Measurements from ENCODE around the gene SLC4A5.
"Not testable (repeated sequence)": the region's sequence is repeated elsewhere in the genome, so short reads cannot be mapped to it uniquely, and the experiment has no call there.

Gene SLC4A5

GRCh38 chr2:74264281-74264680 is 78.9 kb downstream of the SLC4A5 start:
- no peak for DNase-seq (ENCODE audit: low spot score)

DNA sequence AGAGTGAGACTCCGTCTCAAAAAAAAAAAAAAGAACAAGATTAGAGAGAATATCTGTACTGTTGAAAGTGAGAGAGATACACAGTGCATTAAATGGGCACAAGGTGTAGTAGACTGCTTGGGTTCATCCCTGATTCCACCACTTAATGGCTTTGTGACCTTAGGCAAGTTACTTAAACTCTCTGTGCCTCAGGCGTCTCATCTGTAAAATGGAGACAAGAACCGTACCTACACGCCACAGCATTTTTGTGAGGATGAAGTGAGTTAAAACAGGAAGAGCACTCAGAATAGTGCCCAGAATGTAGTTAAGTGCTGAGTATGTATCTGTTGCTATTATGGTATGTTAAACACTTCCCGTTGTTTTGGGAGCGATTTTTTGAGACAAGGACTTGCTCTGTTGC is 80.5 kb downstream of the SLC4A5 start:
- no peak for DNase-seq (ENCODE audit: low spot score)

DNA sequence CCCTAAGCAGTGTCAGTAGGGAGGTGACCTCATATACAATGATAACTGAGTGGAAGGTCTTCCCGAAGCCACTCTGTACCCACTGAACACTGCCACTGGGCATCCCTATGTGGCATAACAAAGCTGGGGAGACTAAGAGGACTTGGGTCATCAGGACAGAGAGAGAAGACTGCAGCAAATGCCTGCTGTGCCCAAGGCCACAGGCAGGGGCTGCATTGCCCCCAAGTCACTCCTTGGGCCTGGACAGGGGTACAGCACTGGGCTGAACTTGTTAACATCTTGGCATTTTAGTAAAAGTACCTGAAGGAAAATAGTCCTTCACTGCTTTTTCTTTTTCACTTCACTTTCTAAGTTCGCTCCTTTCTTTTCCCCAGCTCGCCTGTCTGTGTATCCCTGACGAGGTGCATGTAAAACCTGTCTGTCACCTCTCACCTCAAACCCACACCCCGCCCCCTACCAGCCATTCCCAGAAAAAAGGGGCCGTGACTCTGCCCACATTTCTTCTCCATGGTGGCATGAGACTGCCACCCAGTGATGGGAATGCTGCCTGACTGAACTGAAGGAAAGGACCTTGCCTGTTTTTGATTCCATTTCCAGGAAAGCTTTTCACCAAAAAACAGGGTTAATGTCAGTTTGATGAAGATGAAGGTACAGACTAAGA is 81.9 kb downstream of the SLC4A5 start:
- DNase-seq (ENCODE audit: low spot score), result no peak

GRCh38 chr2:74260495-74260894 is 82.7 kb downstream of the SLC4A5 start:
- DNase-seq (ENCODE audit: low spot score), result no peak

DNA sequence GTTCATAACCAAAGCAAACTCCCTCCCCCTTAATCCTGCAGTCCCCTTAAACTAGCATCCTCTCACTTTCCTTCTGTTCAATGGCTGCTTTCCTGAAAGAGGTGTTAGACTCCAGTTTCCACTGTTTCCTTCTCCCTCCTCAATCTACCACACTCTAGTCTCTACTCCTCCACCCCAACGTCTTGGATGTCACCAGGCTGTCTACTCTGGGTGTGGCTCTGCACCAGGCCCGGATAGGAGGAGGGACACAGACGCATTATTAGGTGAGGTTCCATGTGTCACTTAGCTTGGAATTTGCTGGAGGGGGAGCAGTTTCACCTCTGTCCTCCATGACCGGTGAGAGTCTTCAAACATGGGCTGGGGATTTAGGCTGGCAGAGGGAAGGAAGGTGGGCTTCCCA is 83.5 kb downstream of the SLC4A5 start:
- DNase-seq (ENCODE audit: low spot score), result no peak

DNA sequence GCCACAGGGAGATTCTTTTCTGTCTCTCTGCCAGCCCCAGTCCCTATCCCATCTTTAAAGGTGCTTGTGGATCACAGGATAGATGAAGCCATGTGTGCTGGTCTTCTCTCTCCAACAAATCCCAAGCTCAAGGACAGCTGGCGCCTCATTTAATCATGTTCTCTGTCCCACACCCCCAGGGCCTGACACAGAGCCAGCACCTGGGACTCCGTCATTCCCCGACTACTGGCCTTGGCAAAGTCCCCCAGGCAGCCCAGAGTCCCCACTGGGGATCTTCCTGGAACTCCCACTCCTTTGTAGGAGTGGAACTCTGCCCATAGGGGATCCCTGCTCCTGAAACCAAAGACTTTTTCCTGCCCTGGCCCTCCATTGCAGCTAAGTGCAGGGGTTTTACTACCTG is 84.0 kb downstream of the SLC4A5 start:
- no peak for DNase-seq (ENCODE audit: low spot score)

DNA sequence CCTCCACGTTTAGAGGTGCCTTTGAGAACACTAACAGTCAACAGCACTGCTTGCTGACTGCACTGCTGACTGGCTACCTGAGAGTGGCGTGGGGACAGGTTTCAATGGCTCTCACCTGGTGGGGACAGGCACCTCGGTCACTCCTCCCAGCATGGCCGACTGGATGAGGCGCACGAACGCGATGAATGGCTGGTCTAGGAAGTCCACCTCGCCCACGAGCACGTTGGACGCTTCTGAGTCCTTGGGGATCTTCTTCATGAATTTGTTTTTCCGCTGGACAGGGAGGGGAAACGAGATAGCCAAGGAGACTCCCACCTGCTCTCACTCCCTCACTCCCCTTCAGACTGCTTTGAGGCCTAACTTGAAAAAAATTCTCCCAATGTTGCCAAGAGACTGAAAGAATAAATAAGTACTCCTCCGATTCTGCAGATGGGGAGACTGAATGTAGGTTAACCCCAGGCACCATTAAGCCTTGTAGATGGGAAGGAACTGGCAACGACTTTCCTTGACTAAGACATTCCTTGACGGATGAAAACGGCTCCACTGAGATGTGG is 87.5 kb downstream of the SLC4A5 start:
- no peak for DNase-seq (ENCODE audit: low spot score)

- DNase-seq (ENCODE audit: low spot score), result no peak
Observed at GRCh38 chr2:74253971-74254310, 89.3 kb downstream of the SLC4A5 start.

GRCh38 chr2:74253306-74253970 is 89.8 kb downstream of the SLC4A5 start:
- DNase-seq (ENCODE audit: low spot score), result no peak

DNA sequence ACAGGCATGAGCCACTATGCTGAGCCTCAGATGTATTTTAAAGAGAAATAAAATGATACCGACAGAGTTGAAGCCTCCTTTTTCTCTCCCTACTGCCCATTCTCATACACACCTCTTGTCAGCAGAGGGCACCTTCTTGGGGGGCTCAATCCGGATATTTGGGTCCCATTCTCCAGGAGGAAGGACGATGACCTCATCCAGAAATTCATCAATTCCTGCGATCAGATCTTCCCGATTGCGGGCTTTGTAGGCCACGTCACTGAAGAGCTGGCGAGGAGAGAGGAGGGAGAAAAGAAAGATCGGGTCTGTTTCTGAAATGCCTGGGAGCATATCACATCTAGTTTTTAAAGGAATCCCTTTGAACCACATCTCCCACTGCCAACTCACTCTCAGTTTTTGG is 90.4 kb downstream of the SLC4A5 start:
- DNase-seq (ENCODE audit: low spot score), result no peak

DNA sequence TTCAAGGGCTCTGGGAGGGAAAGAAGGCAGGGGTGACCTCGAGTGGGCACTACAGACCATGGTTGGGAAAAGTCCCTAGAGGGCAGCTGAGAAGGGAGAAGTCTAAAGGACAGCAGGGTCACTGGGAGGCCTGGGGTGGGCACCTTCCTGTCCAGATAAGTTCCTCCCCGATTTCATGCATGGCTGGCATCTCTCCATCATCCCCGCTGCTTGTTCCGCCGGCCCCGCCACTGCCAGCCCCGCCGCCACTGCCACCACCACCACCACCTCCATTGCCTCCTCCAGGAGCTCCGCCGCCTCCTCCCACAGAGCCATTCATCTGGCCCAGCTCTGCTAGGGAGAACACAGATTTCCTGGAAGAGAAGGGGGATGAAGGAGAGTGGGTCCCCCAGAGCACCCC is 91.2 kb downstream of the SLC4A5 start:
- no peak for DNase-seq (ENCODE audit: low spot score)

GRCh38 chr2:74250189-74250631 is 93.0 kb downstream of the SLC4A5 start:
- DNase-seq (ENCODE audit: low spot score), result peak; percentile 70

GRCh38 chr2:74249406-74250122 is 93.7 kb downstream of the SLC4A5 start:
- peak; percentile 29 for DNase-seq (ENCODE audit: low spot score)

GRCh38 chr2:74246496-74247195 is 96.6 kb downstream of the SLC4A5 start:
- DNase-seq (ENCODE audit: low spot score), result no peak

DNA sequence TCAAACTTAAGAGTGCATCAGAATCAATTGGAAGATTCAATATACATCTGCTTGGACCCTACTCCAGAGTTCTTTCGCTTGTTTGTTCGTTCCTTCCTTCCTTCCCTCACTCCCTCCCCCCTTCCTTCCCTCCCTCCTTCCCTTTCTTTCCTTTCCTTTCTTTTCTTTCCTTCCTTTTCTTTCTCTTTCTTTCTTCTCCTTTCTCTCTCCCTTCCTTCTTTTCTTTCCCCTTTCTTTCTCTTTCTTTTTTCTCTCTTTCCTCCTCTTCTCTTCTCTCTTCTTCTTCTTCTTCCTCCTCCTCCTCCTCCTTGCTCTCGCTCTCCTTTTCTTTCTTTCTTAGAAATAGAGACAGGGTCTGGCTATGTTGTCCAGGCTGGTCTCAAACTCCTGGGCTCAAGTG is 98.9 kb downstream of the SLC4A5 start:
- DNase-seq (ENCODE audit: low spot score), result no peak

- DNase-seq (ENCODE audit: low spot score), result no peak
Observed at GRCh38 chr2:74242354-74243071, 100.7 kb downstream of the SLC4A5 start.

GRCh38 chr2:74239346-74239745 is 103.9 kb downstream of the SLC4A5 start:
- no peak for DNase-seq (ENCODE audit: low spot score)

- DNase-seq (ENCODE audit: low spot score), result no peak
Observed at GRCh38 chr2:74238879-74239278, 104.3 kb downstream of the SLC4A5 start.

DNA sequence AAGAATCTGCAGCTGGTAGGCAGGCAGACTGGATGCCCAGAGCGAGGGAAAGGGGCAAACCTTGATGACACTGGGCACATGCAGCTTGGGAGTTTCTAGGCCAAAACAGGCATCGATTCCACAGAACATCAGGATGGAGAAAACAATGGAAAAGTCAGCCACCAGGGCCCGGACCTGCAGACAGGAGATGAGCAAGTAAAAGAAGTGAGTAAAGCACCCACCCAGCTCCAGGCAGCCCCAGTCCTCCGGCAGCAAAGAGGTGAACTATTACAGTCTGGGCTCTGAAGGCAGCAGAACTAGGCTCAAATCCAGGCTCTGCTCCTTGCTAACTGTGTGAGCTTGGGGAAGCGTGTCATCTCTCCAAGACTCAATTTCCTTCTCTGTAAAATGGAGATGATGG is 108.2 kb downstream of the SLC4A5 start:
- no peak for DNase-seq (ENCODE audit: low spot score)

- DNase-seq (ENCODE audit: low spot score), result no peak
Observed at GRCh38 chr2:74233648-74234047, 109.6 kb downstream of the SLC4A5 start.

GRCh38 chr2:74232426-74232825 is 110.8 kb downstream of the SLC4A5 start:
- DNase-seq (ENCODE audit: low spot score), result no peak

DNA sequence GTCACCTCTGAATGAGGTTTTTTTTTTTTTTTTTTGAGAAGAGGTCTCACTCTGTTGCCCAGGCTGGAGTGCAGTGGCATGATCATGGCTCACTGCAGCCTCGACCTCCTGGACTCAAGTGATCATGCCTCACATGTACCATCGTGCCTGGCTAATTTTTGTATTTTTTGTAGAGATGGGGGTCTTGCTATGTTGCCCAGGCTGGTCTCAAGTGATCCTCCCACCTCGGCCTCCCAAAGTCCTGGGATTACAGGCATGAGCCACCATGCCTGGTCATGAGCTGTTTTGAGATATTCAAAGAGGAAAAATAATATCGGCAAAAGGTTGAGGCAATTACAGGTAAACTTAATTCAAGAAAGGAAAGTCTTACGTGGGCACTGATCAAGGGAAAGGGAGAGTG is 113.4 kb downstream of the SLC4A5 start:
- not testable (repeated sequence) for DNase-seq (ENCODE audit: low spot score)
